DOHH2 (cell line): ENCODE results near the gene PSTPIP1.

Experiments
- H3F3A ChIP-seq: fragments of 200-600 bp; sonication (generic), shearing (Covaris generic); 2 replicates; pipeline ENCODE4 v1.6.0; 2016; ENCODE audit warnings: antibody characterized with exemption, mild to moderate bottlenecking; ENCODE audit not compliant: control insufficient read depth, insufficient read depth
- H3K27ac ChIP-seq: fragments of 200-600 bp; sonication (generic); 2 replicates; pipeline ENCODE4 v1.5.1; 2014; ENCODE audit warnings: low read depth, mild to moderate bottlenecking, low read length, moderate library complexity
- H3K27me3 ChIP-seq: fragments of 200-600 bp; sonication (generic); 2 replicates; pipeline ENCODE4 v1.6.1; 2014; ENCODE audit warnings: mild to moderate bottlenecking, low read length, mixed read lengths; ENCODE audit not compliant: control insufficient read depth
- H3K36me3 ChIP-seq: fragments of 200-600 bp; sonication (generic); 2 replicates; pipeline ENCODE4 v1.6.1; 2014; ENCODE audit warnings: mild to moderate bottlenecking, low read length, moderate library complexity, mixed read lengths; ENCODE audit not compliant: control insufficient read depth
- H3K4me1 ChIP-seq: fragments of 200-600 bp; sonication (generic); 2 replicates; pipeline ENCODE4 v1.6.1; 2014; ENCODE audit warnings: mild to moderate bottlenecking, low read length, mixed read lengths; ENCODE audit not compliant: control insufficient read depth
- H3K4me2 ChIP-seq: fragments of 200-600 bp; sonication (generic); 2 replicates; pipeline ENCODE4 v1.6.0; 2014; ENCODE audit warnings: mild to moderate bottlenecking, low read length, moderate library complexity
- H3K4me3 ChIP-seq: fragments of 200-600 bp; sonication (generic); 2 replicates; pipeline ENCODE4 v1.5.1; 2014; ENCODE audit warnings: mild to moderate bottlenecking, low read length, mixed read lengths
- H3K79me2 ChIP-seq: fragments of 200-600 bp; sonication (generic); 2 replicates; pipeline ENCODE4 v1.6.1; 2014; ENCODE audit warnings: mild to moderate bottlenecking, low read length, mixed read lengths; ENCODE audit not compliant: control insufficient read depth
- H3K9me2 ChIP-seq: fragments of 200-600 bp; sonication (generic); replicated peaks from 2 replicates; pipeline ENCODE4 v1.6.1; 2014; ENCODE audit warnings: mild to moderate bottlenecking, low read length, mixed read lengths; ENCODE audit not compliant: control insufficient read depth
- H3K9me3 ChIP-seq: fragments of 200-600 bp; sonication (generic); 2 replicates; pipeline ENCODE4 v1.6.1; 2014; ENCODE audit warnings: antibody characterized with exemption, low read length, mixed read lengths; ENCODE audit not compliant: control insufficient read depth, insufficient read depth
- H4K20me1 ChIP-seq: fragments of 200-600 bp; sonication (generic); 2 replicates; pipeline ENCODE4 v1.6.0; 2014; ENCODE audit warnings: low read depth, mild to moderate bottlenecking, antibody characterized with exemption, low read length, moderate library complexity; ENCODE audit not compliant: control insufficient read depth, insufficient read depth
- CTCF ChIP-seq: fragments of 200-600 bp; sonication (generic); IDR thresholded peaks from one replicate; pipeline ENCODE4 v1.5.1; 2014; ENCODE audit warnings: antibody characterized with exemption, mild to moderate bottlenecking, low read depth, low read length; ENCODE audit not compliant: poor library complexity, severe bottlenecking
- EZH2phosphoT487 ChIP-seq: fragments of 200-600 bp; sonication (generic); IDR thresholded peaks from 2 replicates; pipeline ENCODE4 v1.6.1; 2017; ENCODE audit warnings: borderline replicate concordance, mild to moderate bottlenecking, antibody characterized with exemption, low read length, moderate library complexity, mixed read lengths

The PSTPIP1 gene

GRCh38 chr15:77009646-77010311, 14.9 kb downstream of the PSTPIP1 start:
- H3K27me3 ChIP-seq = no peaks in the 10 kb centered on the region
- no peaks in the 10 kb centered on the region for H3K9me2 ChIP-seq
- H3K4me3 ChIP-seq = no peak overlapping the region
- peaks cover 4% of the 10 kb centered on the region; the same call in 1 of the 2 replicates for H4K20me1 ChIP-seq
- no peaks in the 10 kb centered on the region for H3F3A ChIP-seq
- no peak overlapping the region for H3K4me2 ChIP-seq
- no peak for TF ChIP-seq CTCF
- no peak for TF ChIP-seq EZH2phosphoT487
- no peak overlapping the region for H3K27ac ChIP-seq
- H3K36me3 ChIP-seq = no peaks in the 10 kb centered on the region
- no peaks in the 10 kb centered on the region for H3K9me3 ChIP-seq
- no peaks in the 10 kb centered on the region for H3K4me1 ChIP-seq
- H3K79me2 ChIP-seq = no peaks in the 10 kb centered on the region

GRCh38 chr15:77010312-77010686, 15.4 kb downstream of the PSTPIP1 start:
- TF ChIP-seq CTCF = no peak
- TF ChIP-seq EZH2phosphoT487 = no peak
- Histone ChIP-seq H3K36me3 (no peaks in the 10 kb centered on the region), H3K4me3 (no peak overlapping the region), H3K27ac (no peak overlapping the region), H3K79me2 (no peaks in the 10 kb centered on the region), H3K9me2 (no peaks in the 10 kb centered on the region), H3K9me3 (no peaks in the 10 kb centered on the region), H3F3A (no peaks in the 10 kb centered on the region), H4K20me1 (peaks cover 4% of the 10 kb centered on the region; the same call in 1 of the 2 replicates), H3K4me2 (no peak overlapping the region), H3K27me3 (no peaks in the 10 kb centered on the region), H3K4me1 (no peaks in the 10 kb centered on the region)

- H3K4me3 ChIP-seq = no peak overlapping the region
- no peaks in the 10 kb centered on the region for H3K79me2 ChIP-seq
- no peaks in the 10 kb centered on the region for H3K27me3 ChIP-seq
- TF ChIP-seq CTCF (no peak), EZH2phosphoT487 (no peak)
- H3K9me3 ChIP-seq = no peaks in the 10 kb centered on the region
- H3K27ac ChIP-seq = no peak overlapping the region
- peaks cover 4% of the 10 kb centered on the region; the same call in 1 of the 2 replicates for H3K4me1 ChIP-seq
- H3K4me2 ChIP-seq = no peak overlapping the region
- no peaks in the 10 kb centered on the region for H3K36me3 ChIP-seq
- peaks cover 4% of the 10 kb centered on the region; the same call in 1 of the 2 replicates for H4K20me1 ChIP-seq
- no peaks in the 10 kb centered on the region for H3F3A ChIP-seq
- H3K9me2 ChIP-seq = no peaks in the 10 kb centered on the region
Observed at GRCh38 chr15:77010857-77011256, 15.9 kb downstream of the PSTPIP1 start.
